Hepatocyte (in vitro differentiated cells): Measurements from ENCODE around the gene CACNA2D4. TPM values are rescaled to one million over a fixed set of nuclear protein-coding genes. Genes with fewer than 3 reads are reported as not detected.

ENCODE experiments used
- DNase-seq: peaks from one replicate; pipeline ENCODE4 v3.0.0-alpha.2; 2016; ENCODE audit warnings: low spot score
- H2AFZ ChIP-seq: fragments of 200-600 bp; sonication (generic); 2 replicates; pipeline ENCODE4 v1.6.0; 2016; ENCODE audit warnings: antibody characterized with exemption, mild to moderate bottlenecking
- H3K27ac ChIP-seq: fragments of 200-600 bp; sonication (generic); 2 replicates; pipeline ENCODE4 v1.5.1; 2016; ENCODE audit warnings: mild to moderate bottlenecking
- H3K27me3 ChIP-seq: fragments of 200-600 bp; sonication (generic); 2 replicates; pipeline ENCODE4 v1.6.1; 2016
- H3K36me3 ChIP-seq: fragments of 200-600 bp; sonication (generic); replicated peaks from 2 replicates; pipeline ENCODE4 v1.5.1; 2016; ENCODE audit warnings: low read depth; ENCODE audit not compliant: insufficient read depth
- H3K4me1 ChIP-seq: fragments of 200-600 bp; sonication (generic); 2 replicates; pipeline ENCODE4 v1.5.1; 2016; ENCODE audit warnings: mild to moderate bottlenecking, moderate library complexity; ENCODE audit not compliant: insufficient read depth
- H3K4me2 ChIP-seq: fragments of 200-600 bp; sonication (generic); 2 replicates; pipeline ENCODE4 v1.6.0; 2016
- H3K4me3 ChIP-seq: fragments of 200-600 bp; sonication (generic); 2 replicates; pipeline ENCODE4 v1.5.1; 2016; ENCODE audit warnings: mild to moderate bottlenecking
- H3K79me2 ChIP-seq: fragments of 200-600 bp; sonication (generic); 2 replicates; pipeline ENCODE4 v1.6.0; 2017; ENCODE audit warnings: mild to moderate bottlenecking
- H3K9me2 ChIP-seq: fragments of 200-600 bp; sonication (generic); replicated peaks from 2 replicates; pipeline ENCODE4 v1.6.0; 2017; ENCODE audit warnings: mild to moderate bottlenecking; ENCODE audit not compliant: insufficient read depth
- H3K9me3 ChIP-seq: fragments of 200-600 bp; sonication (generic); 2 replicates; pipeline ENCODE4 v1.5.1; 2016; ENCODE audit warnings: low read depth, mild to moderate bottlenecking
- H4K20me1 ChIP-seq: fragments of 200-600 bp; sonication (generic); 2 replicates; pipeline ENCODE4 v1.6.0; 2016; ENCODE audit warnings: mild to moderate bottlenecking; ENCODE audit not compliant: insufficient read depth, poor library complexity, severe bottlenecking
- CTCF ChIP-seq: fragments of 200-600 bp; sonication (generic); IDR thresholded peaks from 2 replicates; pipeline ENCODE4 v1.5.1; 2016; ENCODE audit warnings: antibody characterized with exemption, mild to moderate bottlenecking; ENCODE audit not compliant: poor library complexity
- EZH2 ChIP-seq: fragments of 200-600 bp; sonication (generic); IDR thresholded peaks from 2 replicates; pipeline ENCODE4 v1.6.1; 2016; ENCODE audit warnings: antibody characterized with exemption, mild to moderate bottlenecking, borderline replicate concordance
- EZH2phosphoT487 ChIP-seq: fragments of 200-600 bp; sonication (generic); IDR thresholded peaks from one replicate; pipeline ENCODE4 v1.6.1; 2018; ENCODE audit warnings: antibody characterized with exemption, mild to moderate bottlenecking, low read depth, moderate library complexity; ENCODE audit not compliant: unreplicated experiment, severe bottlenecking
- WGBS: methylation state at CpG from one replicate; pipeline ENCODE4 v1.1.6; 2016; ENCODE audit warnings: low lambda C conversion rate; ENCODE audit errors: missing lambda C conversion rate; 5-methylcytosine and 5-hydroxymethylcytosine counted together
- polyA plus RNA-seq: library from polyadenylated mRNA; unstranded; fragments of >200 nt; fragmentation: Nextera tagmentation; extraction: Ambion mirVana; gene quantifications from 2 replicates; pipeline ENCODE4 v1.2.1, GENCODE V29; 2016
- total RNA-seq: library from RNA; depleted of rRNA; stranded (reverse); fragments of >200 nt; gene quantifications from 2 replicates; pipeline ENCODE4 v1.2.3, GENCODE V29; 2014

The CACNA2D4 gene
- total and polyA plus RNA-seq, 2 experiments from 2014 or later, result 1.3 to 2.1 TPM

- TF ChIP-seq EZH2phosphoT487 (no peak), CTCF (no peak), EZH2 (no peak)
- no peaks in the 10 kb centered on the region for H4K20me1 ChIP-seq
- H3K27me3 ChIP-seq, result peaks cover 3% of the 10 kb centered on the region
- DNase-seq, result peak; percentile 5
- no peak overlapping the region for H3K4me2 ChIP-seq
- no peak overlapping the region for H3K4me3 ChIP-seq
- no peaks in the 10 kb centered on the region for H3K9me3 ChIP-seq
- no peaks in the 10 kb centered on the region for H3K9me2 ChIP-seq
- H3K79me2 ChIP-seq, result no peaks in the 10 kb centered on the region
- WGBS, result 87% methylated on average over 8 of the region's 8 CpGs
- no peak overlapping the region for H2AFZ ChIP-seq
- H3K36me3 ChIP-seq, result no peaks in the 10 kb centered on the region
- H3K27ac ChIP-seq, result no peak overlapping the region
- H3K4me1 ChIP-seq, result no peaks in the 10 kb centered on the region
These were observed 41.1 kb downstream of the CACNA2D4 start for GRCh38 chr12:1877169-1877878.

- Histone ChIP-seq H3K4me1 (no peaks in the 10 kb centered on the region), H3K9me3 (no peaks in the 10 kb centered on the region), H3K4me3 (no peak overlapping the region), H3K79me2 (no peaks in the 10 kb centered on the region), H2AFZ (no peak overlapping the region), H3K27ac (no peak overlapping the region), H3K36me3 (no peaks in the 10 kb centered on the region), H3K4me2 (no peak overlapping the region), H3K9me2 (no peaks in the 10 kb centered on the region), H3K27me3 (peaks cover 3% of the 10 kb centered on the region), H4K20me1 (no peaks in the 10 kb centered on the region)
- TF ChIP-seq CTCF, result no peak
- TF ChIP-seq EZH2, result no peak
- no peak for TF ChIP-seq EZH2phosphoT487
- no peak for DNase-seq
- 92% methylated on average over 3 of the region's 3 CpGs for WGBS
These were observed 42.4 kb downstream of the CACNA2D4 start for GRCh38 chr12:1876086-1876485.

- H4K20me1 ChIP-seq, result no peaks in the 10 kb centered on the region
- H3K9me2 ChIP-seq, result no peaks in the 10 kb centered on the region
- H3K9me3 ChIP-seq, result no peaks in the 10 kb centered on the region
- H3K4me2 ChIP-seq, result no peak overlapping the region
- H3K79me2 ChIP-seq, result no peaks in the 10 kb centered on the region
- TF ChIP-seq EZH2phosphoT487 (no peak), CTCF (no peak)
- no peak overlapping the region for H2AFZ ChIP-seq
- H3K27ac ChIP-seq, result no peak overlapping the region
- no peak overlapping the region for H3K4me3 ChIP-seq
- peaks cover 3% of the 10 kb centered on the region for H3K27me3 ChIP-seq
- H3K4me1 ChIP-seq, result no peaks in the 10 kb centered on the region
- 94% methylated on average over 6 of the region's 6 CpGs for WGBS
- DNase-seq, result peak; percentile 0
- H3K36me3 ChIP-seq, result no peaks in the 10 kb centered on the region
These were observed 42.8 kb downstream of the CACNA2D4 start for GRCh38 chr12:1875608-1876007.
